Glomerular visceral epithelial cell (primary cell): ENCODE measurements around the gene CCL24.
"Not testable (repeated sequence)": the region's sequence is repeated elsewhere in the genome, so short reads cannot be mapped to it uniquely, and the experiment has no call there.

ENCODE experiments used
- DNase-seq: peaks from one replicate; pipeline ENCODE4 v3.0.0-alpha.2; 2016; ENCODE audit errors: extremely low spot score

Gene CCL24, protein sequence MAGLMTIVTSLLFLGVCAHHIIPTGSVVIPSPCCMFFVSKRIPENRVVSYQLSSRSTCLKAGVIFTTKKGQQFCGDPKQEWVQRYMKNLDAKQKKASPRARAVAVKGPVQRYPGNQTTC

DNA sequence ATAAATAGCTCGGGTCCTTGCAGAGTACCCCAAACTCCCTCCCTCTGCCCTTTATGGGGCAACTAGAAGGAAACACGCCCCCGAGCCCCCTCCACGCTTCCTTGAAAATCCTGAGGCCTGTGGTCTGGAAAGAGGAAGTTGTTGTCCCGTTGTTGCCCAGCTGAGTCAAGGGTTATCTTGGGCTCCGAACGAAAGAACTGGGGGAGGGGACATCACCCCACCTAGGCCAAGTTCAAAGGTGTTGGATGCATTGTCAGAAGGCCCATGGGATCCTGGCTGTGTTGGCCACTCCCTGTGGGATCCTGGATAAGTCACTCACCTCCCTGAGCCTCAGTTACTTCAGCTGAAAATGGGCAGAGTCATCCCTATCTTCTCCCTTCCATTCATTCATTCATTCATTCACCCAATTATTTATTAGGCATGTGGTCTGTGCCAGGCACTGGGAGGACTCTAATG lies at the start of gene CCL24:
Gene CCL24, minus strand, starts transcription at position 26 of the 456 bp plus-strand sequence. CDS start 91 bp downstream, outside the sequence.
- no peak for DNase-seq

DNA sequence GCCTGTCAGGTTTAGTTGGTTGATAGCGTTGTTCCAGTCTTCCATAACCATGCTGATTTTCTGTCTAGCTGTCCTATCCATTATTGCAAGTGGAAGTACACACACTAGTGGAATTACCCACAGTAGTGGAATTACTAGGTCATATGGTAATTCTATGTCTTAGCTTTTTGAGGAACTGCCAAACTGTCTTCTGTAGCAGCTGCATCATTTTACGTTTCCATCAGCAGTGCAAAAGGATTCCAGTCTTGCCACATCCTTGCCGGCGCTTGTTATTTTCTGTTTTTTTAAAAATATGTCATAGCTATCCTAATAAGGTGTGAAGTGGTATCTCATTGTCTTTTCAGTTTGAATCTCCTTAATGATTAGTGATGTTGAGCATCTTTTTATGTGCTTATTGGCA lies 48.0 kb upstream of the CCL24 start:
- no peak for DNase-seq

DNA sequence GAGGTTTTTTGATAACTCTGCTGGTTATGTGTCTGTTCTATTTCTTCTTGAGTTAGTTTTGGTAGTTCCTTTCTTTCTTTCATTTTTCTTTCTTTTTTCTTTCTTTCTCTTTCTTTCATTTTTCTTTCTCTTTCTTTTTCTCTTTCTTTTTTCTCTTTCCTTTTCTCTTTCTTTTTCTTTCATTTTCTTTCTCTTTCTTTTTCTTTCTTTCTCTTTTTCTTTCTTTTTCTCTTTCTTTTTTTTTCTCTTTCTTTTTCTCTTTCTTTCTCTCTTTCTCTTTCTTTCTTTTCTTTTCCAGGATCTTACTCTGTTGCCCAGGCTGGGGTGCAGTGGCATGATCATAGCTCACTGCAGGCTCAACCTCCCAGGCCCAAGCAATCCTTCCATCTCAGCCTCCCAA lies 44.8 kb upstream of the CCL24 start:
- no peak for DNase-seq

DNA sequence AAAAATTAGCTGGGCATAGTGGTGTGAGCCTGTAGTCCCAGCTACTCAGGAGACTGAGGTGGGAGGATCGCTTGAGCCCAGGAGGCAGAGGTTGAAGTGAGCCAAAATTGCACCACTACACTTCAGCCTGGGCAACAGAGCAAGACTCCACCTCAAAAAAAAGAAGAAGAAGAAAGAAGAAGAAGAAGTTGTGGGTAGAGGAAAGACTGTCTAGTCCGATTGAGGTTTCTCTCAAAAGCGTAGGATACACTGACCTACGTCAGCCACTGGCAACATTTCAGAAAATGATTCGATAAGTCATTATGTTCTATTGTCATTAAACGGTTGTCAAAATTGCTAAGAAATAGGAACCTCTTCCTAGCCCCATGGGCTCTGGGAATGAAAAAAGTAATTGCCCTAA lies 42.9 kb upstream of the CCL24 start:
- DNase-seq: no peak

DNA sequence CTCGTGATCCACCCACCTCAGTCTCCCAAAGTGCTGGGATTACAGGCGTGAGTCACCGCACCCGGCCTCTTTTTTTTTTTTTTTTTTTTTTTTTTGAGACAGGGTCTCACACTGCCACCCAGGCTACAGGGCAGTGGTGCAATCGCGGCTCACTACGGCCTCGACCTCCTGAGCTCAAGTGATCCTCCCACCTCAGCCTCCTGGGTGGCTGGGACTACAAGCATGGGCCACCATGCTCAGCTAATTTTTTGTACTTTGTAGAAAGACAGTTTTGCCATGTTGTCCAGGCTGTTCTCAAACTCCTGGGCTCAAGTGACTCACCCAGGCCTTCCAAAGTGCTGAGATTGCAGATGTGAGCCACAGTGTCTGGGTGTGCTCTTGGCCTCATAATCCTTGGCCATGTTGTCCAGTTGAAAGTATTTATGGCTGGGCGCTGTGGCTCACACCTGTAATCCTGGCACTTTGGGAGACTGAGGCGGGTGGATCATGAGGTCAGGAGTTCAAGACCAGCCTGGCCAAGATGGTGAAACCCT lies 41.3 kb upstream of the CCL24 start:
- not testable (repeated sequence) for DNase-seq

DNA sequence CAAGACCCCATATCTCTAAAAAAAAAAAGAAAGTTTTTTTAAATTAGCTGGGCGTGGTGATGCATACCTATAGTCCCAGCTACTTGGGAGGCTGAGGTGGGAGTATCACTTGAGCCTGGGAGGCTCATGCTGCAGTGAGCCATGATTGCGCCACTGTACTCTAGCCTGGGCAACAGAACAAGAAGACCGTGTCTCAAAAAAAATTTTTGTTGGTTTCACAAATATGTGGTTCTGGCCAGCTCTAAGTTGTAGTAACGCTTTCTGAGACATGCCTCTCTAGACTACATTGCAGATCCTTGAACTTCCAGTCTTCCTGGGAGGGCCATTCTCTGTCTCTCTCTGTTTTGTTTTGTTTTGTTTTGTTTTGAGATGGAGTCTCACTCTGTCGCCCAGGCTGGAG lies 40.6 kb upstream of the CCL24 start:
- no peak for DNase-seq

DNA sequence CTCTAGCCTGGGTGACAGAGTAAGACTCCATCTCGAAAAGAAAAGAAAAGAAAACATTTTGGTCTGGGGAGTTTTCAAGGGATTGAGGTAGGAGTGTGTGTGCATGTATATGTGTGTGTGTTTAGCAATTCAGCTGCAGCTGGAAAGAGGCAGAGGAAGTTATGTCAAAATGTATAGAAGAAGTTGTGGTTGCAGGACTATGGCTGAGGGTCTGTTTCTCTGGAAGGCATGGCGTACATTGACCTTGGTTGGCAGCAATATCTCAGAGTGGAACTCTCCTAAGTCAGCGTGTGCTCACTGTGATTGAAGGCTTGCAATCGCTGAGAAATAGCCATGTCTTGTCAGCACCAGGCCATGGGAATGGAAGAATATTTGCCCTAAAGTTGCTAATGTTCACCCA lies 36.6 kb upstream of the CCL24 start:
- no peak for DNase-seq

DNA sequence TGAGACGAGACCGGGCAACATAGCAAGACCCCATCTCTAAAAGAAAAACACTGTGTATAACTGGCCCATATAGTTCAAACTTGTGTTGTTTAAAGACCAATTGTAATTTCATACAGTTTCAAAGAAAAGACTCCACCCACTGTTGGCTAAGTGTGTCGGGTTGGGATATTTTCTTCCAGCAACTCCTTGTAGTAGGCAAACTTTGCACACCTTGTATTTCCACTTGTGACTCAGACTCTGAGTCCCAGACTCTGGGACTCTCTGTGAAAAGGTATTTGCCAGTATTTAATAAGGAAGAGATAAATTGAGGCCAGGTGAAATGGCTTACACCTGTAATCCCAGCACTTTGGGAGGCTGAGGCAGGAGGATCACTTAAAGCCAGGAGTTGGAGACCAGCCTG lies 36.0 kb upstream of the CCL24 start:
- no peak for DNase-seq

DNA sequence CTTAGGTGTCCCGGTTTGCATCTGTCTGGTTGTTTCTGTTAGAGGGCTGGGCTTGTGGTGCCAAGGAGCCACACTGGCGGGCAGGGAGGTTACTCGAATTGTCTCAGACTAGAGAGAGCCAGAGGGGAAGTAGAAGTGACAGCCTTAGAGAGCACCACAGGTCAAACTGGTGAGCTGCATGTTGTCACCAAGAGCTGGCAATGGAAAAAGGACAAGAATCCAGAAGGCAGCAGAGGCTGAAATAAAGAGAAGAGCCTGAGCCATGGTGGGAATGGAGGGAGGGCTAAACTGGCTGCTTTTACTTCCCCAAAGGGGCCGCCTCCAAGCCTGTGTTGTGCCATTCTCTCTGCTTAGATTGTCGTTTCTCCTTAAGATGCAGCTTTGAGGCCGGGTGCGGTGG lies 34.1 kb upstream of the CCL24 start:
- no peak for DNase-seq

DNA sequence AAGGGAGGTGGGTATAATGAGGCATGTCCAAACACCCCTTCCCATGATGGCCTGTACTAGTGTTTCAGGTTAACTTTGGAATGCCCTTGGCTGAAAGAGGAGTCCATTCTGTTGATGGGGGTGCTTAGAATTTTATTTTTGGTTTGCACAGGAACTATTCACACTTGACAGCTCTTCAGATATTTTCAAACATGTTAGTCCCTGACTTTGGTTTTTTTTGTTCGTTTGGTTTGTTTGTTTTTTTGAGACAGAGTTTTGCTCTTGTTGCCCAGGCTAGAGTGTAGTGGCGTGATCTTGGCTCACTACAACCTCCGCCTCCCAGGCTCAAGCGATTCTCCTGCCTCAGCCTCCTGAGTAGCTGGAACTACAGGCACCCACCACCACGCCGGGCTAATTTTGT lies 31.5 kb upstream of the CCL24 start:
- DNase-seq: not testable (repeated sequence)

DNA sequence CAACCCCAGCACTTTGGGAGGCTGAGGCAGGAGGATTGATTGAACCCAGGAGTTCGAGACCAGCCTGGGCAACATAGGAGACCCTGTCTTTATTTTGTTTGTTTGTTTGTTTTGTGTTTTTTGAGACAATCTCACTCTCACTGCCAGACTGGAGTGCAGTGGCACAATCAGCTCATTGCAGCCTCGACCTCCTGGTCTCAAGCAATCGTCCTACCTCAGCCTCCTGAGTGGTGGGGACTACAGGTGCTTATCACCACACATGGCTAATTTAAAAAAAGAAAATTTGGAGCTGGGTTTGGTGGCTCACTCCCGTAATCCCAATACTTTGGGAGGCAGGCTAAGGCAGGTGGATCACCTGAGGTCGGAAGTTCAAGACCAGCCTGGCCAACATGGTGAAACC lies 30.6 kb upstream of the CCL24 start:
- DNase-seq: no peak

DNA sequence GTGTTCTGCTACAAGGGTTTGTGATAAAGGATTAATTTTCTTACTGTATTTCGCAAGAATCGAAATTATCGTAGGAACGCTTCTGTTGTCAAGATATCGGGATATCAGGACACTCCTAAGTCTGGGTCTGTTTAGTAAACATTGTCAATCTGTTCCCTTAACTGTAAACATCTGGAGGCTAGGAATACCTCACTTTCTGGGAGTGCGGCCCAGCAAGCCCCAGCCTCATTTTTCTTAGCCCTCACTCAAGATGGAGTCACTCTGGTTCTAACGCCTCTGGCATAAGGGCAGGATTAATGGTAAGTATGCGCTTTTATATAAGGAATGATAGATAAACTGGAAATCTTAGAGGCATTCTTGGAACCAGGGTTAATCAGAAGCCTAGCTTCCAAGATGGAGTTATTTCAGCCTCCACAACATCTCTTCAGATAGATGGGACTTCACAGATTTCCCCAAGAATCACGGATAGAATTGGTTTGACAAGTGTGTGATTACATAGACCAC lies 30.1 kb upstream of the CCL24 start:
- no peak for DNase-seq

DNA sequence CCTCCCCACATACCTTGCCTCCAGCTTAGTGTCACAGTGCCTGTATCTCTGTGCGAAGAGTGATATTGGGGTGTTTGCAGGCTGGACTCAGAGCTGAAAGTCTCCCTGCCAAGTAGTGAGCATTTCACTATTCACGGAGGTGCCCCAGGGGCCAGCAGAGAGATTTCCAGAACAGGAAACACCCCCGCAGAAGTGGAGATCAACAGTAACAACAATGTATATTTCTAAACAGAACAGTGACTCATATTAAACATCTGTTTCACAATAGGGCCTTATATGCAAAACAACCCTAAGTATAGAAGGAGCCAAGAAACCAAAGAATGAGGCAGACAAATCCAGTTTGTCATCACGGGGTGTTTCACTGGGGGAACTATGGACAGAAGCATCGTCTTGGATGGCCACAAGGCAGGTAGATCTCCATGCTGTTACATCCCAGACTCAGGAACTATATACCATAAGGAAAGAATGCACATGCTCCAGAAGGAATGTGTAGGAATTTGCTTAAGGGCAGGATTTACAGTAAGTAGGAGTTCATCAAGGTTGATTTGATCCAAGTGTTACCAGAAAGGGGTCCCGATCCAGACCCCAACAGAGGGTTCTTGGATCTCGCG lies 29.3 kb upstream of the CCL24 start:
- DNase-seq: no peak

DNA sequence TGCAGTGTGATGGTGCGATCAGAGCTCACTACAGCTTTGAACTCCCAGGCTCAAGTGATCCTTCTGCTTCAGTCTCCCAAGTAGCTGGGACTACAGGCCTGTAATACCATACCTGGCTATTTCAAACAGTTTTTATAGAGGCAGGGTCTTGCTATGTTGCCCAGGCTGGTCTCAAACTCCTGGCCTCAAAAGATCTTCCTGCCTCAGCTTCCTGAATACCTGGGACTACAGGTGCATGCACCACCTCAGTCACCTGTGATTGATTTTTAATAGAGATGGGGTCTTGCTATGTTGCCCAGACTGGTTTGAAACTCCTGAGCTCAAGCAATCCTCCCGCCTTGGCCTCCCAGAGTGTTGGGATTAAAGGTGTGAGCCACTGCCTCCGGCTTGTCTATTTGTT lies 26.4 kb upstream of the CCL24 start:
- DNase-seq: no peak

DNA sequence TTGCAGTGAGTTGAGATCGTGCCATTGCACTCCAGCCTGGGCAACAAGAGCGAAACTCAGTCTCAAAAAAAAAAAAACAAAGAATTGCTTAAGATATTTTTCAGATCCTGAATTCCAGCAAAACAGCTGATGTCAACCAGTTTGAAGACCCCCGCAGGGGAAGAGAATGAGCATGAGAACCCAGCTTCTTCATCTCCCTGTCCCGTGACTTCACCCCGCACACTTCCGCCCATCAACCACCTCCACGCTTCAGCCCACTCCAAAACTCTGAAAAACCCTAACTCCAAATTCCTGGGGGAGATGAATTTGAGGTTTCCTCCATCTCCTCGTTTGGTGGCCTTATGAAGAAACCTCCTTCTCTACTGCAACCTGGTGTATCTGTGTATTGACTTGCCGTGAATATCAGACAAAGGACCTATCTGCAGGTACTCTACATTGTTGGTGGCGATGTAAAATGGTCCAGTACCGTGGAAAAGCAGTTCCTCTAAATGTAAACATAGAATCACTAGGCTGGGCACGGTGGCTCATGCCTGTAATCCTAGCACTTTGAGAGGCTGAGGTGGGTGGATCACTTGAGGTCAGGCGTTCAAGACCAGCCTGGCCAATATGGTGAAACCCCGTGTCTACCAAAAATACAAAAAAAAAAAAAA lies 24.8 kb upstream of the CCL24 start:
- DNase-seq: not testable (repeated sequence)

DNA sequence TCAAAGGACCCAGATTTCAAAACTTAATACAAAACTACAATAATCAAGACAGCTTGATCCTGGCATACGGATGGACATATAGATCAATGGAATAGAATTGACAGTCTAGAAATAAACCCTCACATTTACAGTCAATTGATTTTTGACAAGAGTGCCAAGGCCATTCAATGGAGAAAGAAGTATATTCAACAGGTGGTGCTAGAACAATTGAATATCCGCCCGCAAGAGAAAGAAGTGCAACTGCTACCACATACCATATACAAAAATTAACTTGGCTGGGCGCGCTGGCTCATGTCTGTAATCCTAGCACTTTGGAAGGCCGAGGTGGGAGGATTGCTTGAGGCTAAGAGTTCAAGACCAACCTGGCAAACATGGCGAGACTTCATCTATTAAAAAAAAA lies 23.2 kb upstream of the CCL24 start:
- DNase-seq: no peak

DNA sequence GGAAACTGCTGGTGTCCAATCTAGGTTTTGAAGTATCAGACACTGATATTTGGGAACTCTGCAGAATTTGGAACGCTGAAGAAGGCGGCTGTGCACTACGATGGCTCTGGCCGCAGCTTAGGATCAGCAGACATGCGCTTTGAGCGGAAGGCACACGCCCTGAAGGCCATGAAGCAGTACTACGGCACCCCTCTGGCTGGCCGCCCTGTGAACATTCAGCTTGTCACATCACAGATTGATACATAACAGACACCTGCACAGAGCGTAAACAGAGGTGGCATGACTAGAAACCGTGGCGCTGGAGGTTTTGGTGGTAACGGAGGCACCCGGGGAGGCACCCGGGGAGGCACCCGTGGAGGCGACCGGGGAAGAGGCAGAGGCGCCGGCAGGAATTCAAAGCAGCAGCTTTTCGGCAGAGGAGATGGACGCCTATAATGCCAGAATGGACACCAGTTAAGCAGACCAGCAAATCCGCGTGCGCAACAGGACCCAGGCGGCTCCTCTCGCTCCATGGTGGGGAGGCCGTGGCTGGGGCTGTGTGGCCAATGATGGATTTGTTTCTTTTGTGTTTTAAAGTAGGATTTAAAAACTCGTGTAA lies 22.2 kb upstream of the CCL24 start:
- no peak for DNase-seq

DNA sequence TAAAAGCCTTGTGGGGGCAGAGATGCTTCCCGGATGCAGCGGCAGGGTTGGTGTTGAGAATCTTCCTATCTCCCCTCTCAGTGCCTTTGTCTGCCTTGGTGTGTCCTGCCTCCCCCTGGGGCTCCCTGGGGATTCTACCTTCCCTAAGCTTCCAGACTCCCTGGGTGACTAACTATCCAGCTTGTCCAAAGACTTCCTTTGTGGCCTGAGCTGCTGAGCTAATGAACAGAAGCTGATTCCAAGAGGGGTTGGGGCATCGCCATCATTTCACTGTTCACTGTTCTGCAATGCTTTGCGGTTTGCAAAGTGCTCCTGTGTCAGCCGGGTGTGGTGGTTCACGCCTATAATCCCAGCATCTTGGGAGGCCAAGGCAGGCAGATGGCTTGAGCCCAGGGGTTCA lies 20.1 kb upstream of the CCL24 start:
- peak; percentile 54 for DNase-seq

DNA sequence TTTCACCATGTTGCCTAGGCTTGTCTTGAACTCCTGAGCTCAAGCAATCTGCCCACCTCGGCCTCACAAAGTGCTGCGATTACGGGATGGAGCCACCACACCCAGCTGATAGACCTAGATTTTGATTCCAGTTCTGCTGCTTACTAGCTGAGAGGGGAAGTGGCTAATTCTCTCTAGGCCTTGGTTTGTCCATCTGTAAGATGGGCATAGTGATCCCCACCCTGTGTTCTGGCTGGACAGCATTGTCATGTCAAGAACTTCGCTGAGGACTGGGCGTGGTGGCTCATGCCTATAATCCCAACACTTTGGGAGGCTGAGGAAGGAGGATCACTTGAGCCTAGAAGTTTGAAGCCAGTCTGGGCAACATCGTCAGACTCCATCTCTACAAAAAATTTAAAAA lies 17.4 kb upstream of the CCL24 start:
- DNase-seq: no peak

DNA sequence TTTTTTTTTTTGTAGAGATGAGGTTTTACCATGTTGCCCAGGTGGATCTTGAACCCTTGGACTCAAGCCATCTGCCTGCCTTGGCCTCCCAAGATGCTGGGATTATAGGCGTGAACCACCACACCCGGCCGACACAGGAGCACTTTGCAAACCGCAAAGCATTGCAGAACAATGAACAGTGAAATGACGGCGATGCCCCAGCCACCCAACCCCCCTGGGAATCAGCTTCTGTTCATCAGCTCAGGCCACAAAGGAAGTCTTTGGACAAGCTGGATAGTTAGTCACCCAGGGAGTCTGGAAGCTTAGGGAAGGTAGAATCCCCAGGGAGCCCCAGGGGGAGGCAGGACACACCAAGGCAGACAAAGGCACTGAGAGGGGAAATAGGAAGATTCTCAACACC lies 16.1 kb upstream of the CCL24 start:
- DNase-seq: peak; percentile 80

DNA sequence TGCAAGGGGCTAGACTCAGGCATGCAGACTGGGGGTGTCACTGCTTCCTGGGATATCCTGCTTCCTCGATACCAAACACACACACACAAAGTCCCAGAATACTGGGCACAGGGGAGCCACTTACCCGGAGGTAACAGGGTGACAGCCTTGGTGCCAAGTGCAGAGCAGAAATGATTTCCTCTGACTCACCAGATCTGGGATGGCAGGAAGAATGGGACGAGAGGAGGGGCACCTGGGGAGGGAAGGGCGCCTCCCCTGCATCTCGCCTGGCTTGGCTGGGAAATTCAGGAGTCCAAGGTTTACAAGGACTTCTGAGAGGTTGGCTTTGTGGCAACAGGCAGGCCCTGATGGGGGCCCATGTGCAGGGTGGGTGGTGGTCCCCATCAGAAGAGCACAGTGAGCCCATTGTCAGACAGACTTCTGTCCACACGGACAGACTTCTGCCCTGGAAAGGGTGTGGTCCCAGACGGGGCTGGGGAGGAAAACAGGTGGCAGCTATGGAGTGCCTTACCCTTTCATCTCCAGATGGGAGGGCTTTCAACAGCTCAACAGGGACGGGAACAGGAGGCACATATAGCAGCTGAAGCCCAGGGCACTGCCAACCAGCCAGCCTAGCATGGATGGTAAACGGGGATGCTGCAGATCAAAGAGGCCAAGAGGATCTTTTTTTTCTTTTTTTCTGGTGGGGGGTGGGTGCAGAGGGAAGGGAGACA lies 9.7 kb upstream of the CCL24 start:
- no peak for DNase-seq

DNA sequence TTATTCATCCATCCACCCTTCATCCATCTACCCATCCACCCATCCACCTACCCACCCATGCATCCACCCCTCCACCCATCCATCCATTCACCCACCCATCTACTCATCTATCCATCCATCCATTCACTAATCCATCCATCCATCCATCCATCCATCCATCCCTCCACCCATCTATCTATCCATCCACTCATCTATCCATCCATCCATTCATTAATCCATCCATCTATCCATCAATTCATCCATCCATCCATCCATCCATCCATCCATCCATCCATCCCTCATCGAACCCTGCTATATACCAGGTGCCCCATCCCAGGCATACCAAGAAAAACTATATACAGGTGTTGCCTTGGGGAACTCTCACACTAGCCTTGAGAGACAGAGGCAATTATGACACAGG lies 7.1 kb upstream of the CCL24 start:
- DNase-seq: no peak
